Suprapubic skin (tissue), 3 donors: ENCODE results near the gene NDUFAF2.

Source experiments
- EP300 ChIP-seq: sonication (generic); formaldehyde crosslinking; IDR thresholded peaks from one replicate; pipeline ENCODE4 v1.6.1; 2017; ENCODE audit warnings: antibody characterized with exemption
- POLR2A ChIP-seq, 2 donors: fragments of 450-650 bp; IDR thresholded peaks; one replicate each; pipeline ENCODE4 v1.6.1; 2017; ENCODE audit warnings: antibody characterized with exemption in 2 of 2, mild to moderate bottlenecking in 2 of 2, moderate library complexity in 2 of 2
- TF ChIP-seq, protein P1 (sequence below), 2 donors: fragments of 200-600 bp in 1 of 2; fragments of 450-650 bp in 1 of 2; sonication (generic) in 1 of 2; IDR thresholded peaks; one replicate each; pipeline ENCODE4 v1.5.1; 2016 to 2019; ENCODE audit warnings: antibody characterized with exemption in 2 of 2, mild to moderate bottlenecking in 1 of 2, moderate library complexity in 1 of 2

DNA sequence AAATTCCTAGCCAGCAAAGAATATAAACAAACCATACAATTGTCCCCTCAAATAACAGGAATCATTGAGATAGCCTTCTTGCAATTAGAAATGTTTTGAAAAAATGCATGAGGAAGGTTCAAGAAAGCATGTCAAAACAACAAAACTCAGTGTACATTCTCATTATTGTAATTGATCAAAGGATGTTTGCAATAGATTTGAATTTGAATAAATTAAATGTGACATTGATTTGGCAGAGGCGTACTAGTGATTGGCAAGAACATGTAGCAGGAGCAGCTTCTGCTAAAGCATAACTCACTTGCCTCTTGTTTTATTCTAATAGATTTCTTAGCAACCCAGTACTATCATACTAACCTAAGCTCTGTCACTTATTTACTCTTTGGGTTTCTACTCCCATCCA, 197.4 kb downstream of the NDUFAF2 start:
- no peak for TF ChIP-seq EP300
- TF ChIP-seq, protein P1, sequence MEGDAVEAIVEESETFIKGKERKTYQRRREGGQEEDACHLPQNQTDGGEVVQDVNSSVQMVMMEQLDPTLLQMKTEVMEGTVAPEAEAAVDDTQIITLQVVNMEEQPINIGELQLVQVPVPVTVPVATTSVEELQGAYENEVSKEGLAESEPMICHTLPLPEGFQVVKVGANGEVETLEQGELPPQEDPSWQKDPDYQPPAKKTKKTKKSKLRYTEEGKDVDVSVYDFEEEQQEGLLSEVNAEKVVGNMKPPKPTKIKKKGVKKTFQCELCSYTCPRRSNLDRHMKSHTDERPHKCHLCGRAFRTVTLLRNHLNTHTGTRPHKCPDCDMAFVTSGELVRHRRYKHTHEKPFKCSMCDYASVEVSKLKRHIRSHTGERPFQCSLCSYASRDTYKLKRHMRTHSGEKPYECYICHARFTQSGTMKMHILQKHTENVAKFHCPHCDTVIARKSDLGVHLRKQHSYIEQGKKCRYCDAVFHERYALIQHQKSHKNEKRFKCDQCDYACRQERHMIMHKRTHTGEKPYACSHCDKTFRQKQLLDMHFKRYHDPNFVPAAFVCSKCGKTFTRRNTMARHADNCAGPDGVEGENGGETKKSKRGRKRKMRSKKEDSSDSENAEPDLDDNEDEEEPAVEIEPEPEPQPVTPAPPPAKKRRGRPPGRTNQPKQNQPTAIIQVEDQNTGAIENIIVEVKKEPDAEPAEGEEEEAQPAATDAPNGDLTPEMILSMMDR (IDR thresholded peaks at IDR 0.05), result no peak
- TF ChIP-seq POLR2A (IDR thresholded peaks at IDR 0.05), result no peak
